A549 (cell line): ENCODE data around the gene FLII. TPM values are rescaled to one million over a fixed set of nuclear protein-coding genes. Genes with fewer than 3 reads are reported as not detected.

ENCODE experiments used
- ATAC-seq, 2 experiments: fragments of 200-7000 bp in 1 of 2; fragments of >200 bp in 1 of 2; cut with Nextera tagmentation in 1 of 2; cut with Tn5 transposase in 1 of 2; 3 replicates each; pipeline versions ENCODE4 v1.8.0 to v1.9.1; 2018 to 2020; ENCODE audit warnings: mild to moderate bottlenecking in 1 of 2, moderate library complexity in 1 of 2
- CTCF ChIA-PET: fragments of 300-600 bp; sonication (Branson Sonifier 250); formaldehyde crosslinking; extraction: SDS; loops from one replicate; lab custom pipeline; 2021; ENCODE audit warnings: antibody characterized with exemption, inconsistent platforms; lab: Yijun Ruan, JAX
- POLR2A ChIA-PET: fragments of 350-600 bp; formaldehyde crosslinking; extraction: SDS; loops from one replicate; lab custom pipeline; 2021; ENCODE audit warnings: antibody characterized with exemption, inconsistent platforms; lab: Yijun Ruan, JAX
- DNase-seq, 2 experiments: peaks; one replicate each; pipeline versions ENCODE4 v3.0.0 to v3.0.0-alpha.2; 2011 to 2016; ENCODE audit warnings: low read depth in 1 of 2, low spot score in 1 of 2
- FAIRE-seq: peaks from 2 replicates; lab custom pipeline; 2011; peaks lifted over from hg19 to GRCh38; lab: Jason Lieb, UNC
- H3K27ac ChIP-seq, 2 experiments: fragments of >200 bp; sonication (Bioruptor Twin); formaldehyde crosslinking; 3 replicates each; pipeline ENCODE4 v1.5.1; 2016 to 2017
- H3K4me1 ChIP-seq: fragments of >200 bp; sonication (Bioruptor Twin); formaldehyde crosslinking; 3 replicates; pipeline ENCODE4 v1.6.1; 2016
- H3K4me2 ChIP-seq: fragments of >200 bp; sonication (Bioruptor Twin); formaldehyde crosslinking; 3 replicates; pipeline ENCODE4 v1.6.1; 2016
- H3K4me3 ChIP-seq: fragments of >200 bp; sonication (Bioruptor Twin); formaldehyde crosslinking; 3 replicates; pipeline ENCODE4 v1.5.1; 2016
- H3K9me3 ChIP-seq: fragments of >200 bp; sonication (Bioruptor Twin); formaldehyde crosslinking; 3 replicates; pipeline ENCODE4 v1.6.1; 2016
- CHD2 ChIP-seq: fragments of 150-350 bp; IDR thresholded peaks from 2 replicates; pipeline ENCODE4 v1.6.1; 2014; ENCODE audit warnings: low read length; ENCODE audit not compliant: partially characterized antibody
- EHF ChIP-seq: fragments of 250-450 bp; sonication (Bioruptor Pico); IDR thresholded peaks from 2 replicates; pipeline ENCODE4 v1.5.0; 2020; ENCODE audit warnings: mild to moderate bottlenecking
- EHMT2 ChIP-seq: fragments of 200-600 bp; sonication (generic); IDR thresholded peaks from 2 replicates; pipeline ENCODE4 v1.6.1; 2016; ENCODE audit warnings: antibody characterized with exemption, low read depth, mild to moderate bottlenecking, moderate library complexity
- ELK1 ChIP-seq: fragments of 150-350 bp; IDR thresholded peaks from 2 replicates; pipeline ENCODE4 v1.6.1; 2014; ENCODE audit warnings: low read depth, mild to moderate bottlenecking, low read length
- EP300 ChIP-seq, 2 experiments: fragments of >200 bp; sonication (Bioruptor Twin); formaldehyde crosslinking; IDR thresholded peaks; 2 replicates in 1 of 2; 3 replicates in 1 of 2; pipeline ENCODE4 v1.6.1; 2016 to 2017
- ESRRA ChIP-seq: fragments of 150-350 bp; IDR thresholded peaks from 2 replicates; pipeline ENCODE4 v1.6.1; 2014; ENCODE audit warnings: mild to moderate bottlenecking, low read length, borderline replicate concordance
- FOSL2 ChIP-seq, 2 experiments: fragments of 450-650 bp in 1 of 2; fragments of >200 bp in 1 of 2; sonication (Bioruptor Twin) in 1 of 2; formaldehyde crosslinking; IDR thresholded peaks; 2 replicates each; pipeline versions ENCODE4 v1.5.0 to v1.6.1; 2016 to 2020; ENCODE audit warnings: mild to moderate bottlenecking in 1 of 2, moderate library complexity in 1 of 2
- HDAC2 ChIP-seq: fragments of 200-600 bp; sonication (generic); IDR thresholded peaks from 2 replicates; pipeline ENCODE4 v1.6.1; 2016
- HES2 ChIP-seq: fragments of >200 bp; sonication (Bioruptor Twin); formaldehyde crosslinking; IDR thresholded peaks from 2 replicates; pipeline ENCODE4 v1.6.1; 2016
- HOXB13 ChIP-seq: fragments of 250-450 bp; sonication (Bioruptor Pico); IDR thresholded peaks from 2 replicates; pipeline ENCODE4 v1.5.0; 2020; ENCODE audit warnings: low read depth, mild to moderate bottlenecking, moderate library complexity
- HOXB5 ChIP-seq: fragments of 250-450 bp; sonication (Bioruptor Pico); IDR thresholded peaks from 2 replicates; pipeline ENCODE4 v1.5.0; 2020; ENCODE audit warnings: mild to moderate bottlenecking, moderate library complexity
- JUN ChIP-seq, 2 experiments: fragments of >200 bp; sonication (Bioruptor Twin); formaldehyde crosslinking; IDR thresholded peaks; 2 replicates in 1 of 2; 3 replicates in 1 of 2; pipeline ENCODE4 v1.6.1; 2016 to 2017
- KDM5A ChIP-seq: fragments of 200-600 bp; sonication (generic); IDR thresholded peaks from 2 replicates; pipeline ENCODE4 v1.6.1; 2016; ENCODE audit warnings: antibody characterized with exemption, mild to moderate bottlenecking
- NPAS2 ChIP-seq: fragments of 250-450 bp; sonication (Bioruptor Pico); IDR thresholded peaks from 2 replicates; pipeline ENCODE4 v1.8.0; 2022; ENCODE audit warnings: mild to moderate bottlenecking, moderate library complexity, borderline replicate concordance
- PBX3 ChIP-seq: IDR thresholded peaks from 2 replicates; pipeline ENCODE4 v1.6.1; 2012
- POLR2A ChIP-seq: IDR thresholded peaks from 2 replicates; pipeline ENCODE4 v1.6.1; 2012; ENCODE audit warnings: mild to moderate bottlenecking, low read length
- POLR2AphosphoS2 ChIP-seq: conservative IDR thresholded peaks from 2 replicates; pipeline ENCODE4 v1.6.1; 2012; ENCODE audit warnings: low read length, improper control_type of control experiment, inconsistent platforms
- RAD21 ChIP-seq, 2 experiments: fragments of >200 bp in 1 of 2; sonication (Bioruptor Twin) in 1 of 2; formaldehyde crosslinking in 1 of 2; IDR thresholded peaks in 1 of 2; conservative IDR thresholded peaks in 1 of 2; 2 replicates in 1 of 2; 3 replicates in 1 of 2; pipeline ENCODE4 v1.6.1; 2012 to 2018; ENCODE audit warnings: inconsistent platforms in 1 of 2
- REST ChIP-seq: fragments of 200-600 bp; sonication (generic); IDR thresholded peaks from 2 replicates; pipeline ENCODE4 v1.6.1; 2016; ENCODE audit warnings: antibody characterized with exemption, mild to moderate bottlenecking, moderate library complexity
- RNF2 ChIP-seq: fragments of 200-600 bp; sonication (generic); IDR thresholded peaks from 2 replicates; pipeline ENCODE4 v1.6.1; 2016; ENCODE audit warnings: low read depth, mild to moderate bottlenecking, antibody characterized with exemption, moderate library complexity, borderline replicate concordance
- SMC3 ChIP-seq: fragments of >200 bp; sonication (Bioruptor Twin); formaldehyde crosslinking; IDR thresholded peaks from 3 replicates; pipeline ENCODE4 v1.6.1; 2018; ENCODE audit warnings: inconsistent platforms
- SREBF2 ChIP-seq: fragments of 450-650 bp; IDR thresholded peaks from 2 replicates; pipeline ENCODE4 v1.6.1; 2014; ENCODE audit warnings: mild to moderate bottlenecking, moderate library complexity
- TFCP2L1 ChIP-seq: fragments of 250-450 bp; sonication (Bioruptor Pico); IDR thresholded peaks from 2 replicates; pipeline ENCODE4 v1.5.0; 2021; ENCODE audit warnings: mild to moderate bottlenecking
- ZFP36 ChIP-seq: fragments of 450-650 bp; IDR thresholded peaks from 2 replicates; pipeline ENCODE4 v1.6.1; 2014; ENCODE audit warnings: borderline replicate concordance; ENCODE audit not compliant: partially characterized antibody
- ZSCAN20 ChIP-seq: fragments of 250-450 bp; sonication (Bioruptor Pico); IDR thresholded peaks from 2 replicates; pipeline ENCODE4 v1.8.0; 2022; ENCODE audit warnings: mild to moderate bottlenecking, moderate library complexity
- WGBS: methylation state at CpG from one replicate; pipeline ENCODE4 v1.1.6; 2017; ENCODE audit errors: missing lambda C conversion rate; 5-methylcytosine and 5-hydroxymethylcytosine counted together
- polyA plus RNA-seq, 4 experiments: library from polyadenylated mRNA; depleted of rRNA in 3 of 4; stranded (reverse); fragments of >200 nt; fragmentation: RNase III in 1 of 4; extraction: RNeasy Plus Mini Kit Qiagen cat#74134 plus additional on column Dnase treatment in 1 of 4; gene quantifications; 2 replicates in 3 of 4; 3 replicates in 1 of 4; pipeline ENCODE4 v1.2.3, GENCODE V29; 2011 to 2017

FLII gene
- polyA plus RNA-seq, 2 of the 4 experiments (the other 2 are of a cell fraction): 253 to 280 TPM

- H3K4me1 ChIP-seq: peaks cover 12% of the 10 kb centered on the region; the same call in 2 of the 3 replicates
- no peaks in the 10 kb centered on the region for H3K9me3 ChIP-seq
- FAIRE-seq (no peak), ATAC-seq (no peak), DNase-seq (no peak)
- no peak for TF ChIP-seq NPAS2 (CRISPR knock-in tag)
- no peak for TF ChIP-seq ELK1
- TF ChIP-seq POLR2AphosphoS2: no peak
- no peak for TF ChIP-seq SMC3
- TF ChIP-seq POLR2A: no peak
- TF ChIP-seq HDAC2: no peak
- no peak for TF ChIP-seq EHMT2
- no peak for TF ChIP-seq EHF (CRISPR knock-in tag)
- no peak for TF ChIP-seq HOXB5
- TF ChIP-seq RNF2: no peak
- no peak for TF ChIP-seq REST
- TF ChIP-seq RAD21 (conservative IDR thresholded peaks at IDR 0.05 in 1 of 2, IDR thresholded peaks at IDR 0.05 in 1 of 2): no peak
- no peak for TF ChIP-seq ZSCAN20 (CRISPR knock-in tag)
- TF ChIP-seq EP300 (IDR thresholded peaks at IDR 0.05): no peak
- no peak for TF ChIP-seq HOXB13 (CRISPR knock-in tag)
- TF ChIP-seq TFCP2L1 (CRISPR knock-in tag): no peak
- no peak for TF ChIP-seq SREBF2
- TF ChIP-seq KDM5A: no peak
- no peak for TF ChIP-seq ZFP36
- TF ChIP-seq ESRRA: no peak
- H3K4me2 ChIP-seq: no peak overlapping the region
- WGBS: 80% methylated on average over 9 of the region's 9 CpGs
- CTCF ChIA-PET: interaction anchor here (0.7 to 12.1 kb wide), 5 partner anchors 10 to 121 kb away, joined by 3 to 103 read pairs (median 5); no protein-coding TSS in a partner anchor
- H3K4me3 ChIP-seq: no peak overlapping the region
- POLR2A ChIA-PET: no interaction called here
- no peak overlapping the region for H3K27ac ChIP-seq
Measured at GRCh38 chr17:18231164-18231563, 27.4 kb downstream of the FLII start.

- Histone ChIP-seq H3K9me3 (no peaks in the 10 kb centered on the region), H3K4me1 (peaks cover 9% of the 10 kb centered on the region; the same call in 2 of the 3 replicates), H3K27ac (no peak overlapping the region), H3K4me2 (no peak overlapping the region), H3K4me3 (no peak overlapping the region)
- no peak for DNase-seq
- no peak for ATAC-seq
- POLR2A ChIA-PET: no interaction called here
- 84% methylated on average over 13 of the region's 14 CpGs for WGBS
- CTCF ChIA-PET: interaction anchor here (0.7 to 12.1 kb wide), 6 partner anchors 9 to 121 kb away, joined by 3 to 103 read pairs (median 4); no protein-coding TSS in a partner anchor
- no peak for FAIRE-seq
- TF ChIP-seq FOSL2 (IDR thresholded peaks at IDR 0.05) (no peak), FOSL2 (CRISPR knock-in tag; IDR thresholded peaks at IDR 0.05) (no peak), RNF2 (no peak), REST (no peak), JUN (IDR thresholded peaks at IDR 0.05) (no peak), PBX3 (no peak), CHD2 (no peak), ZFP36 (no peak), HES2 (no peak), RAD21 (conservative IDR thresholded peaks at IDR 0.05 in 1 of 2, IDR thresholded peaks at IDR 0.05 in 1 of 2) (no peak)
Measured at GRCh38 chr17:18230288-18231141, 28.0 kb downstream of the FLII start.
